ENCODE results near the gene LMBRD1.

- TF ChIP-seq ZNF274 (IDR thresholded peaks at IDR 0.05; ENCODE audit: low read depth, low read length) (no peak), SUZ12 (IDR thresholded peaks at IDR 0.05; ENCODE audit: extremely low read depth, insufficient read depth, insufficient read length) (no peak), YY1 (IDR thresholded peaks at IDR 0.05; ENCODE audit: insufficient read depth, insufficient read length) (no peak)
Observed at GRCh38 chr6:69758214-69758613, 38.6 kb downstream of the LMBRD1 start.

Measured in NT2/D1 (cell line).